ENCODE data around the gene ST8SIA5.

Gene ST8SIA5

DNA sequence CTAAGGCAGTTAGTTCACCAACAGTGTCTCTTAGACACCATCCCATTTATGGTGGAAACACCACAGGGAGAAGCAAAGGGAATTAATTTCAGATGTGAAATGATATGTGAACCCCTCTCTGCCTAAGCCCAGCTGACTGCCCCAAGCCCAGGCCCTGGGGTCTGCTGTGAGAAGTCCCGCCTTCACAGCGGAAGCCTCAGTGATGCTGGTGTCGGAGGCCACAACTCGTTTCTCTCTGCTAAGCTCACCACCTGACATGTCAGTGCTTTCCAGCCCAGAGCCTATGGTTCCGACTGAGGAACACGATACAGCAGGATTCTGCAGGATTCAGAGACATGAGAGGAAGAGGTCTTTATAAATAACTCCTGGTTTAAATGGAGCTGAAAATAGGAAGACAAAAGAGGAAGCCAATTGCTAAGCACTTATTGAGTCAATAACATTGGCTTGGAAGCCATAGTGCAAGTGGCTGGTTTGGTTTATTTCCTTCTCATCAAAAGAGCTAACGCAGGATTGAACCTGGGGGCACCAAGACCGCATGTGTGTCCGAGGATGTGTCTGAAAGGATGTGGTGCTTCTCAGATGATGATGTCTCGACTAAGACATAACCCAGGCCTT is 78.0 kb downstream of the ST8SIA5 start:
- TF ChIP-seq, protein P1, sequence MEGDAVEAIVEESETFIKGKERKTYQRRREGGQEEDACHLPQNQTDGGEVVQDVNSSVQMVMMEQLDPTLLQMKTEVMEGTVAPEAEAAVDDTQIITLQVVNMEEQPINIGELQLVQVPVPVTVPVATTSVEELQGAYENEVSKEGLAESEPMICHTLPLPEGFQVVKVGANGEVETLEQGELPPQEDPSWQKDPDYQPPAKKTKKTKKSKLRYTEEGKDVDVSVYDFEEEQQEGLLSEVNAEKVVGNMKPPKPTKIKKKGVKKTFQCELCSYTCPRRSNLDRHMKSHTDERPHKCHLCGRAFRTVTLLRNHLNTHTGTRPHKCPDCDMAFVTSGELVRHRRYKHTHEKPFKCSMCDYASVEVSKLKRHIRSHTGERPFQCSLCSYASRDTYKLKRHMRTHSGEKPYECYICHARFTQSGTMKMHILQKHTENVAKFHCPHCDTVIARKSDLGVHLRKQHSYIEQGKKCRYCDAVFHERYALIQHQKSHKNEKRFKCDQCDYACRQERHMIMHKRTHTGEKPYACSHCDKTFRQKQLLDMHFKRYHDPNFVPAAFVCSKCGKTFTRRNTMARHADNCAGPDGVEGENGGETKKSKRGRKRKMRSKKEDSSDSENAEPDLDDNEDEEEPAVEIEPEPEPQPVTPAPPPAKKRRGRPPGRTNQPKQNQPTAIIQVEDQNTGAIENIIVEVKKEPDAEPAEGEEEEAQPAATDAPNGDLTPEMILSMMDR (conservative IDR thresholded peaks at IDR 0.05; ENCODE audit: low read depth, low read length): no peak
- H3K9ac ChIP-seq: no peak overlapping the region
- no peaks in the 10 kb centered on the region for H4K20me1 ChIP-seq (ENCODE audit: insufficient read depth)
- H3K4me2 ChIP-seq: no peak overlapping the region
- no peak overlapping the region for H2AFZ ChIP-seq (ENCODE audit: low read depth)
- H3K27ac ChIP-seq: no peak overlapping the region
- H3K4me3 ChIP-seq (IDR thresholded peaks at IDR 0.05; ENCODE audit: insufficient read depth, low read depth, low read length): no peak overlapping the region
- H3K79me2 ChIP-seq (ENCODE audit: insufficient read depth, low read depth): no peaks in the 10 kb centered on the region
- no peaks in the 10 kb centered on the region for H3K4me1 ChIP-seq (ENCODE audit: low read depth, poor library complexity, severe bottlenecking)
- no peaks in the 10 kb centered on the region for H3K27me3 ChIP-seq (ENCODE audit: insufficient read depth, low read depth)
- no peaks in the 10 kb centered on the region for H3K36me3 ChIP-seq (ENCODE audit: insufficient read depth)

DNA sequence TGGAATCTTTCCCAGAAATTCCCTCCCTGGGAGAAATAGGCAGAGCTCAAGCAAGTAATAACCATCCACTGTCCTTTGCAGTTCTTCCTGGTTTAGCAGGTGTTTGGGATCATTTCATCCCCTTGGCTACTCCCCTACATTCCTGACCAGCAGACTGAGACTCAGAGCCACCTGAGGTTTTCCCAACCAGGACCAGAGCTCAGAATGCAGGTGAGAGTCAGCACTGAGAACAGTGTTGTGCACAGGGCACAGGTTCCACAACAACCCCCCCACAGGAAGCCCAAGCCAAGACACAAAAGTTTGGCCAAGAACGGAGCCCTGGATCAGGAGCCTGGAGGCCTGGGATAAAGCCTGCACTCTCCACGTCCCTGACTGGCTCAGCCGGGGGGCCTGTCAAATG is 78.8 kb downstream of the ST8SIA5 start:
- Histone ChIP-seq H3K4me3 (IDR thresholded peaks at IDR 0.05; ENCODE audit: insufficient read depth, low read depth, low read length) (no peak overlapping the region), H3K9ac (no peak overlapping the region), H3K27ac (no peak overlapping the region), H3K27me3 (ENCODE audit: insufficient read depth, low read depth) (no peaks in the 10 kb centered on the region), H3K4me1 (ENCODE audit: low read depth, poor library complexity, severe bottlenecking) (no peaks in the 10 kb centered on the region), H3K36me3 (ENCODE audit: insufficient read depth) (no peaks in the 10 kb centered on the region), H2AFZ (ENCODE audit: low read depth) (no peak overlapping the region), H3K4me2 (no peak overlapping the region), H3K79me2 (ENCODE audit: insufficient read depth, low read depth) (no peaks in the 10 kb centered on the region), H4K20me1 (ENCODE audit: insufficient read depth) (no peaks in the 10 kb centered on the region)
- TF ChIP-seq, protein P1 (conservative IDR thresholded peaks at IDR 0.05; ENCODE audit: low read depth, low read length): no peak

DNA sequence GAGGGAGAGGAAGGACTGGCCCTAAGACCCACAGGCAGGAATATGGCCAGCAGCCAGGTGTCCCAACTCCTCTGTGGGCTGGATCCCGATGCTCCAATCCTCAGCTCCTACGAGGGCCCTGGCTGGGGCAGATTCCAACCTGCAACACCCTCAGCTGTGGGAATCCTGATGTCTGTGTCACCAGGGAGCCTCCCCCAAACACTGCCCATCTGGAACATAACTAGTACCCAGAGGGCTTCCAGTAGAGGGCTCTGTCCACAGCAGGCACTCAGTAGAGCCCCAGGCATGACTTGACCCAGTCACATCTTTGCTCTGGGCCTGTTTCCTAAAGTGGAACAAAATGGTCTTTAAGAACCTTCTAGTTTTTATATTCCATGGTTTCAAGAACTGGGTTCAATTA is 79.2 kb downstream of the ST8SIA5 start:
- H3K27ac ChIP-seq: no peak overlapping the region

DNA sequence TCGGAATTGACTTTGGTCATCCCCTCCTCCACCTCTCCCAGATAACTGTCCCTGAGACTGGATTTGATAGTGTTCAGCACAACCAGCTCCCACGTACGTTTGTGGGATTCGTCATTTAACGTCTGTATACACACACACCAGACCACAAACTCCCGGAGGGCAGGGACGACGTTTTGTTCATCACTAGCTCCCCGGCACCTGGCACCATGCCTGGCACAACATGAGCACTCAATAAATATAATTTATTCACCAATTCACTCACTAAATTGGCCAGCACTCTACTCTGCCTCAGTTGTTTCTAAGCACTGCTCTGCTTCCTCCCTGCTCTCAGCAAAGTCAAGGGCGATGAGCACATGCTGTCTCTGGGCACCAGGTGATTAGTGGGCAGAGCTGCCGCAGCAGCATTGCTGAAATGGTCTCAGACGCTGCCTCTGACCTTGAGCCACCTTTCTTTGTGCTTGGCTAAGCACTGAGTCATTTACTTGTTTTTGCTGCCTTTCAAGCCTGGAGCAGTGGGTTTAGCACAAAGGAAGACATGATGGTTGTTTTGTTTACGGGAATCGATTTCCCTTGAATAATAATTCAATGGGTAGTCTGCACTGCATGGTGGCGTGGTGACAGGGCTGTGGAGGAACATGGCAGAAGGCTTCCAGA is 80.5 kb downstream of the ST8SIA5 start:
- H3K4me3 ChIP-seq (IDR thresholded peaks at IDR 0.05; ENCODE audit: insufficient read depth, low read depth, low read length): no peak overlapping the region
- H3K4me2 ChIP-seq: no peak overlapping the region
- no peak overlapping the region for H3K27ac ChIP-seq
- H4K20me1 ChIP-seq (ENCODE audit: insufficient read depth): no peaks in the 10 kb centered on the region
- no peaks in the 10 kb centered on the region for H3K4me1 ChIP-seq (ENCODE audit: low read depth, poor library complexity, severe bottlenecking)
- H3K9ac ChIP-seq: no peak overlapping the region
- TF ChIP-seq, protein P1 (conservative IDR thresholded peaks at IDR 0.05; ENCODE audit: low read depth, low read length): no peak
- no peak overlapping the region for H2AFZ ChIP-seq (ENCODE audit: low read depth)
- no peaks in the 10 kb centered on the region for H3K79me2 ChIP-seq (ENCODE audit: insufficient read depth, low read depth)
- H3K36me3 ChIP-seq (ENCODE audit: insufficient read depth): no peaks in the 10 kb centered on the region
- no peaks in the 10 kb centered on the region for H3K27me3 ChIP-seq (ENCODE audit: insufficient read depth, low read depth)

More for the DNA sequence above, 79.2 kb downstream of the ST8SIA5 start:
- no peak overlapping the region for H3K4me2 ChIP-seq
- no peak overlapping the region for H2AFZ ChIP-seq (ENCODE audit: low read depth)
- TF ChIP-seq, protein P1 (conservative IDR thresholded peaks at IDR 0.05; ENCODE audit: low read depth, low read length): no peak
- no peaks in the 10 kb centered on the region for H3K36me3 ChIP-seq (ENCODE audit: insufficient read depth)
- no peaks in the 10 kb centered on the region for H3K79me2 ChIP-seq (ENCODE audit: insufficient read depth, low read depth)
- H4K20me1 ChIP-seq (ENCODE audit: insufficient read depth): no peaks in the 10 kb centered on the region
- H3K4me3 ChIP-seq (IDR thresholded peaks at IDR 0.05; ENCODE audit: insufficient read depth, low read depth, low read length): no peak overlapping the region
- no peak overlapping the region for H3K9ac ChIP-seq
- H3K27me3 ChIP-seq (ENCODE audit: insufficient read depth, low read depth): no peaks in the 10 kb centered on the region
- no peaks in the 10 kb centered on the region for H3K4me1 ChIP-seq (ENCODE audit: low read depth, poor library complexity, severe bottlenecking)

All from KMS-11 (cell line).